Immature natural killer cell (primary cell): ENCODE results near the gene HIVEP3. TPM values are rescaled to one million over a fixed set of nuclear protein-coding genes. Genes with fewer than 3 reads are reported as not detected.

Experiments used
- DNase-seq, 3 donors: peaks; one replicate each; pipeline ENCODE4 v3.0.0; 2022; ENCODE audit warnings: mixed read lengths in 1 of 3
- H3K27ac Mint-ChIP-seq, 6 donors: one replicate each; pipeline ENCODE4 v1.8.0; 2020; ENCODE audit warnings: mixed read lengths in 6 of 6, mild to moderate bottlenecking in 5 of 6, inconsistent platforms in 4 of 6, moderate library complexity in 3 of 6
- H3K27me3 Mint-ChIP-seq, 3 donors: one replicate each; pipeline ENCODE4 v1.8.0; 2020 to 2021; ENCODE audit warnings: low read depth in 3 of 3, mild to moderate bottlenecking in 3 of 3, mixed read lengths in 3 of 3, moderate library complexity in 3 of 3, inconsistent platforms in 1 of 3
- H3K36me3 Mint-ChIP-seq, 3 donors: one replicate each; pipeline ENCODE4 v1.8.0; 2020; ENCODE audit warnings: mixed read lengths in 3 of 3, inconsistent platforms in 2 of 3, mild to moderate bottlenecking in 2 of 3
- H3K4me1 Mint-ChIP-seq, 2 donors: one replicate each; pipeline ENCODE4 v1.8.0; 2020; ENCODE audit warnings: inconsistent platforms in 2 of 2, mild to moderate bottlenecking in 2 of 2, mixed read lengths in 2 of 2, moderate library complexity in 1 of 2
- H3K4me3 Mint-ChIP-seq, 5 donors: one replicate each; pipeline ENCODE4 v1.8.0; 2020; ENCODE audit warnings: mild to moderate bottlenecking in 5 of 5, mixed read lengths in 5 of 5, inconsistent platforms in 3 of 5, moderate library complexity in 3 of 5
- H3K9me3 Mint-ChIP-seq, 6 donors: one replicate each; pipeline ENCODE4 v1.8.0; 2020; ENCODE audit warnings: mild to moderate bottlenecking in 6 of 6, mixed read lengths in 6 of 6, inconsistent platforms in 4 of 6, moderate library complexity in 3 of 6
- polyA plus RNA-seq, 3 donors: library from polyadenylated mRNA; unstranded; fragments of 300-500 nt; fragmentation: Illumina TruSeq; gene quantifications; one replicate each; pipeline ENCODE4 v1.2.3, GENCODE V29; 2021

Gene HIVEP3
- polyA plus RNA-seq, 3 donors from 2014 or later = 9.8 to 24.1 (median 15.5) TPM

DNA sequence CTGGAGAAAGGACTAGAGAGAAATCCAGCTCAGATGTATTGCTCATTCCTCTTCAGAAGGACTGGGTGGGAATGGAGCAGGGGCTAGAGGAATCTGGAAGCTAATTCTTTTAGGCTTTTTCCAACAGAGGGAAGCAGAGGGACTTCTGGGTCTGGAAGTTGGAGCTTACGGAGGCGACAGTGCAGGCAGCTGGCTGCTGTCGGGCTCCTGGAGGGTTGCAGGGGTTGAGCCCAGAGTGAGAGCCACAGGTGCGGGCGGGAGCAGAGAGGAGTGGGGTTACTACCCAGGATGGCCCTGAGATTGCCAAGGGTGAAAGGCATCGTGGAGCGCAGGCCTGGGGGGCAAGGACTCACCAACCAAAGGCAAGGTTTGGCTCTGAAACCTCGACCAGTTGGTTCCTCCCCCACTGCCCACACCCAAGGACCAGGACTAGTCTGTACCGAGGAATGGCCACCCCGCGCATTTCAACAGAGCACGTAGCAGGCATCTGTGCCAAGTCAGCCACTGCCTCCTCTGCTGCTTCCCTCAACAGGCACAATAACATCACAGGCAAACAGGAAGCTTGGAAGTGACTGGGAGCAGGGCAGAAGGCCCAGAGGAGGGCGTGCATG lies 411.5 kb downstream of the HIVEP3 start:
- no peak for DNase-seq
- Mint-ChIP-seq H3K4me3 (no peak overlapping the region), H3K4me1 (peaks cover 0 to 5% of the 10 kb centered on the region in 2 donors), H3K36me3 (peaks cover 4 to 8% (median 4%) of the 10 kb centered on the region in 3 donors), H3K9me3 (no peaks in the 10 kb centered on the region), H3K27me3 (peaks cover under 1 to 3% (median under 1%) of the 10 kb centered on the region in 3 donors), H3K27ac (no peak overlapping the region)

DNA sequence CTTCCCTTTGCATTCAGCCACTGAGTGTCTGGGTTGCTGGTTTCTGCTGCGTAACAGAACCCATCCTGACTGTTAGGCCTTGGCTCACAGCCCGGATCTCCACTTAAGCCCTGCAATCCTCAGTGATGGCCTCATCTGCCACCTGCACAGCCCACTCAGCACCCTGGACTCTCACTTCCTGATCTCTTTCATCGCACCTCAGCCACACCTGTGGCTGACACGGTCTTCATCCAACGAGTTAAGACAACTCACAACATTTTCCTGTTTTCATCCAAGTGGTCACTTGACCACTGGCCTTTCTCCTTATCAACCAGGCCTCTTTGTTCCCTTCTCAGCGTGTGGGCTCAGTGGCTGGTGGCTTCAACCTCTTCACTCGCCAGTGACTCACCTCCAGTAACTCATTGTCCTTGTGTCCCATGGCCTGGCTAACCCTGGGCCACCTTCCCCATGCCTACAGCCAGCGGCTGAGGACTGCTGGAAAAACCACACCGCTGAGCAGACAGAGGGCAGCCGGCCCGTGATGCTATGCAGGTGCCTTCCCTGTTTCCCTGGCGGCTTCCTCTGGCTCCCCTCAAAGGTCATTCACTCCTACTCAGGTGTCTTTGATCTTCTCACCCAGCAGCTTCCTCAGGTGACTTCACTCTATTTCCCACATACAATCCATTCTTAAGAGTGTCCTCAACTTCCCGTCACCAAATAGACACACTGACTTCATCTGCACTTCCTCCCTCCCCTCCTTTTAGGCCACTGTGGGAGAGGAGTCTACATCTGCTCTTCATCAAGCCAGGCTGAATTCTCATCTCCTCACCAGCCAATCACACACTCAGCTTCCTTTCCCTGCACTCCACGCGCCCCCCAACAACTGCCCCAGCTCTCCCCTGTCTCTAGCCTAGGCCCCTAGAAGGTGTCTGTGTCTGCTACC lies 414.3 kb downstream of the HIVEP3 start:
- Mint-ChIP-seq H3K4me1 (peaks cover 0 to 5% of the 10 kb centered on the region in 2 donors), H3K4me3 (no peak overlapping the region), H3K27ac (peak overlapping the region in 1 of 6 donors; percentile 64), H3K9me3 (no peaks in the 10 kb centered on the region), H3K36me3 (no peaks in the 10 kb centered on the region), H3K27me3 (peaks cover 0 to 1% (median 0%) of the 10 kb centered on the region in 3 donors)
- DNase-seq = no peak

DNA sequence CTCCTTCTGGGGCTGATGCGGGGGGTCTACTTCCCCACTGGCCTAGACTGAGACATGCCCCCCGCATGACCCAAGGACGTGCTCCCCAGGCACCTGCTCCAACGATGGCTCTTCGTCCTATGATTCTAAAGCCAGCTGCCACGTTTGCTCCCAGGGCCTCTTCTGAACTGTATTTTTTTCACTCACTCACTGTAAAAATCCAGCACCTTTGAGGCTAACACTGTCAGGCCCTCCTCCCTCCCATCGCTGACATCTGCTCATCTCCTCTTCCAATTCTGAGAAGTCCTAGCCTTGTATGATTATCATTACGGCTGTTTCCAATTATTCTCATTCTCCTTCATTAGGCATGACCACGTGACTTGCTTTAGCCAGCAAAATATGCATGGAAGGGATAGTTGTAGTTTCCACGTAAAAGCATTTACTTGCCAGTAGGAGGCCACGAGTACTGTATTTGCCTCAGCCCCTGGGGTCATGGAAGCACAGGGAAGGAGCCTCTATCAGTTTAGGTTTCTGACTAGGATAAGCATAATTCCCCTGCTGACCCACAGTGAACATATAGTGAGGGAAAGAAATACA lies 415.1 kb downstream of the HIVEP3 start:
- no peak overlapping the region for H3K27ac Mint-ChIP-seq
- peaks cover 0 to 5% of the 10 kb centered on the region in 2 donors for H3K4me1 Mint-ChIP-seq
- DNase-seq = no peak
- H3K9me3 Mint-ChIP-seq = no peaks in the 10 kb centered on the region
- no peak overlapping the region for H3K4me3 Mint-ChIP-seq
- H3K36me3 Mint-ChIP-seq = no peaks in the 10 kb centered on the region
- H3K27me3 Mint-ChIP-seq = peaks cover 0 to 1% (median 0%) of the 10 kb centered on the region in 3 donors

DNA sequence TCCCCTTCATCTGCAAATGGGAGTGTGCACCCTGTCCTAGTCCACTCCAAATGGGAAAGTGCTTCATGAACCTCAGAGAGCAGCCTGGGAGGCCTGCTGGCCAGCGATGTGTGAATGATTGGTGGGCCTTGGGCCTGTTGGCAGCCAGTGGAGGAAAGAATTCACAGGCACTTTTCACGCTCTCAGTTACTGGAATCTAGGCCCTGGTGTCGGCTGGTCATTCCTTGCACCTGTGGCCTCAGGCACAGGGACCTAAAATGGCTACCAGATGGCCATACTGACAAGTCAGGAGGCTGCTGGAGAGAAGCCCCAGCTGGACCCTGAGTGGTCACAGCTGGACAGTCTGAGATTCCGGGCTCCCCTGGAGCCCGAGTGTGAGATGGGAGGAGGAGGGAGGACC lies 415.8 kb downstream of the HIVEP3 start:
- H3K9me3 Mint-ChIP-seq = no peaks in the 10 kb centered on the region
- peaks cover 0 to 5% of the 10 kb centered on the region in 2 donors for H3K4me1 Mint-ChIP-seq
- DNase-seq = no peak
- H3K27me3 Mint-ChIP-seq = peaks cover 0 to 1% (median 0%) of the 10 kb centered on the region in 3 donors
- H3K36me3 Mint-ChIP-seq = no peaks in the 10 kb centered on the region
- no peak overlapping the region for H3K4me3 Mint-ChIP-seq
- H3K27ac Mint-ChIP-seq = no peak overlapping the region

DNA sequence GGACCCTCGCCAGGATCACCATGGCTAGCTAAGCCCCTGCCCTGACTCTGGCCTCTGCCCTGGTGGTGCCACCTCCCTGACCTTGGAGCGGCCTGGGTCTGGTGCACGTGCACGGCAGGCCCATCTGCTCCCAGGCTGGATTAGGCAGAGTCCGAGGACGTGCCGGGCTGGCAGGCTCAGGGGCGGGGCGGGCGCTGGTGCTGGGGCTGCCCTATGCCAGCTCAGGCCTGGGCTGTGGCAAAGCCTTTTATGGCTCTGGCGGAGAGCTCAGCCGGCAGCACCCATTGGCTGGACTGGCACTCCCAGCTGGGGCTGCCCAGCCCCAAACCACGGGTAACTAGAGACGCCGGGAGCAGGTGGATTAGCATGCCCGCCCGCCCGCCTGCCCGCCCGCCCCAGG lies 417.1 kb downstream of the HIVEP3 start:
- Mint-ChIP-seq H3K4me3 (no peak overlapping the region), H3K9me3 (no peaks in the 10 kb centered on the region), H3K27ac (no peak overlapping the region), H3K36me3 (no peaks in the 10 kb centered on the region), H3K27me3 (peaks cover 0 to 6% (median 3%) of the 10 kb centered on the region in 3 donors), H3K4me1 (peaks cover 2 to 5% of the 10 kb centered on the region in 2 donors)
- DNase-seq = no peak

DNA sequence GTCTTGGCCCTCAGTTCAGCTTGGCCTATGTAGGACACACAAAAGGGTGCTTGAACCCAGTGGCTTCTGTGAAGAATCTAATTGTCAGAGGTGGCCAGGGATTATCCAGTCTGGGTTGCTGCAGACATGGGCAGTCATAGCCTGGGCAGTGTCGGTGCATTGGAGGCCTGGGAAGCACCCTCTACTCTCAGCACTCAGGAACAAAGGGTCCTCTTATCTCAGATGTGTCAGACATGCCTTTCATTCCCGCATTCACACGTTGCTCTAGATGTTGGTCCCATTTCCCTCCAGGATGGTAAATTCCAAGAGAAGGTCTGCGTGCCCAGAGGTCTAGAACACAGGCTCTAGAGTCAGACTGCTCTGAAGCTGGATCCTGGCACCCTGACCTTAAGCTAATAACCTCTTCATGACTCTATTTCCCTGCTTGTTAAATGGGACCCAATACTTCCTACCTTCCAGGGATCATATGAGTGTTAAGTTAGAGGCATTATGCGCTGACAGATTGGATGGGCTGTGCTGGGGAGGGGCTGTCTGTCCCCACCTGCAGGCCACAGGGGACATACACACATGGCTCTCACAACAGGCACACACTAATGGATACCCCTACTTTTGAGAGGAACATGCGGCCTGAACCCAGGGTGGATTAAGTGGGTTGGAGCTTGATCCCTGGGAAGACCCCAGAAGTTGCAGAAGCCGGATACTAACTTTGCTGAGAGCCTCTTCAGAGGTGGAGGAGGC lies 417.8 kb downstream of the HIVEP3 start:
- Mint-ChIP-seq H3K36me3 (no peaks in the 10 kb centered on the region), H3K9me3 (no peaks in the 10 kb centered on the region), H3K27ac (no peak overlapping the region), H3K4me1 (peaks cover 2 to 5% of the 10 kb centered on the region in 2 donors), H3K27me3 (peaks cover 0 to 6% (median 3%) of the 10 kb centered on the region in 3 donors), H3K4me3 (no peak overlapping the region)
- no peak for DNase-seq

DNA sequence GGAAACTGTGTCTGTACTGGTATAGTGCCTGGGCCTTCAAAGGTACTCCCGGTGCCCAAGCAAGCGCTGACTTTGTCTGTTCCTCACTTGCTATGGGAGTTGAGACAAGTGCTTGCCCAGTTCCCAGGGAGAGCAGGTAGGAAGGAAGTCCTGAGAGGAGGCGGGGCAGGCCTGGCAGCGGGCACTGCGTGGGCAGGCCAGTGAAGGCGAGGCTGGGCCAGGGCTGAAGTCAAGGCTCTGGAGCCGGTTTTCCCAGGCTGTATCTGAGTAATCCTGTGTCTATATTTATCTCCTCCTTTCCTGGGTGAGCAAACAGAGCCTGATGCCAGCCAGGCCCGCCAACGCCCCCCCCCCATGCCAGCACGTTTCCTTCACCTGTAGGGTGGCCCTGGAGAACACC lies 418.3 kb downstream of the HIVEP3 start:
- Mint-ChIP-seq H3K27ac (peak overlapping the region in 1 of 6 donors; percentile 34), H3K36me3 (no peaks in the 10 kb centered on the region), H3K27me3 (peaks cover 2 to 6% (median 5%) of the 10 kb centered on the region in 3 donors), H3K4me1 (peaks cover 5 to 7% of the 10 kb centered on the region in 2 donors), H3K9me3 (no peaks in the 10 kb centered on the region), H3K4me3 (no peak overlapping the region)
- DNase-seq = no peak

DNA sequence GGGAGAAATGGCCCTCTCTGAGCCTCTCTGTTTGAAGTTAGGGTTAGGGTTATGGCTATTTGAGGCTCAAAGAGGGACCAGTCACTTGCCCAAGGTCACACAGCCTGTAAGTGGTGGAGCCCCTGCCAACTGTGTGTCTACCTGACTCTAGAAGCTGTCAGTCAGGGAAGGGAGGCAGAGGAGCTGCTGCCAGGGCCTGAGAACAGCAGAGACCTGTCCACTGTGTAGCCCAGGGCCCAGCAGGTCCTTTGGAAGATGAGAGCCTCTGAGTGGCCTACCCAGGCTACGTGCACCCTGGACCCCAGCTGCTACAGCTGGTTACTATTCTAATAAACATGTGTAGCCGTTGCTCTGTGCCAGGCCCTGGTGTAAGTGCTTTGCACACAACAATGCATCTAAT lies 419.1 kb downstream of the HIVEP3 start:
- DNase-seq = no peak
- Mint-ChIP-seq H3K27me3 (peaks cover 2 to 10% (median 8%) of the 10 kb centered on the region in 3 donors), H3K36me3 (no peaks in the 10 kb centered on the region), H3K4me3 (no peak overlapping the region), H3K4me1 (peaks cover 5 to 7% of the 10 kb centered on the region in 2 donors), H3K9me3 (no peaks in the 10 kb centered on the region), H3K27ac (no peak overlapping the region)

DNA sequence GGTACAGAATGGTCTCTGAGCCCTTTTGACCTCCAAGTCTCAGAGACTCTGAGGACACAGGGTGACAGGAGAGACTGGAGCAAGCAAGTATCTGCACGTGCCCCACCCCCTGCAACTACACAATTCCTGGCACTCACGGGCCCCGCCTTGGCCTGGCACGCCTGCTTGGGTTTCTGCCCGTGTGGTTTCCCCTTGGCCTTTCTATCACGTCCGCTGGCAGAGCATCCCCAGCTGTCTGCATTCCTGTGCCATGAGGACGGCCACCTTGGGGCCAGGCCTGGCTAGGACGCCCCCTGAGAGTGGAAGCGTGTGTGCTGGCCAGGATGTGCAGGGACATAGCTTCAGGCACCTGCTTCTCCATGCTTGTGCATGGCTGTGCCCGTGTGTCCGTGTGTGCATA lies 419.9 kb downstream of the HIVEP3 start:
- Mint-ChIP-seq H3K36me3 (no peaks in the 10 kb centered on the region), H3K4me3 (no peak overlapping the region), H3K4me1 (peaks cover 0 to 7% of the 10 kb centered on the region in 2 donors), H3K9me3 (no peaks in the 10 kb centered on the region), H3K27ac (no peak overlapping the region), H3K27me3 (peaks cover 2 to 11% (median 9%) of the 10 kb centered on the region in 3 donors)
- no peak for DNase-seq

DNA sequence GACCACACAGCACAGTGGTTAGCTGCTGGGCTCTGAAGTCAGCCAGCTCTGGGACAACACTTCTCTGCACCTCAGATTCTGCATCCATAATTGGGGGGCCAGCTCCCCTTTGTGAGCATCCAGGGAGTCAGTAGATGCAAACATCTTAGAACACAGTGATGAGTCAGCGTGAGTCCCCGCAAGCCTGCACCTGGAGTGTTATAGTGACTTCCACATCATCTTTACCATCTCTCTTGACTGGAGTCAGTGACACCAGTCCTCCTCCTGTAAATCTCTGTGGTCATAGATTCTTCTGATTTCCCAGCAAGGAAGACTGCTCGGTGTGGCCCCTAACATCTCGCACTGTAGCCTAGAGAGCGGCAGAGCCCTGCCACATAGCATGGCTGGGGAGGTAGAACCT lies 420.3 kb downstream of the HIVEP3 start:
- Mint-ChIP-seq H3K4me3 (no peak overlapping the region), H3K9me3 (no peaks in the 10 kb centered on the region), H3K36me3 (no peaks in the 10 kb centered on the region), H3K4me1 (peaks cover 0 to 7% of the 10 kb centered on the region in 2 donors), H3K27me3 (peaks cover 2 to 11% (median 9%) of the 10 kb centered on the region in 3 donors), H3K27ac (no peak overlapping the region)
- no peak for DNase-seq

DNA sequence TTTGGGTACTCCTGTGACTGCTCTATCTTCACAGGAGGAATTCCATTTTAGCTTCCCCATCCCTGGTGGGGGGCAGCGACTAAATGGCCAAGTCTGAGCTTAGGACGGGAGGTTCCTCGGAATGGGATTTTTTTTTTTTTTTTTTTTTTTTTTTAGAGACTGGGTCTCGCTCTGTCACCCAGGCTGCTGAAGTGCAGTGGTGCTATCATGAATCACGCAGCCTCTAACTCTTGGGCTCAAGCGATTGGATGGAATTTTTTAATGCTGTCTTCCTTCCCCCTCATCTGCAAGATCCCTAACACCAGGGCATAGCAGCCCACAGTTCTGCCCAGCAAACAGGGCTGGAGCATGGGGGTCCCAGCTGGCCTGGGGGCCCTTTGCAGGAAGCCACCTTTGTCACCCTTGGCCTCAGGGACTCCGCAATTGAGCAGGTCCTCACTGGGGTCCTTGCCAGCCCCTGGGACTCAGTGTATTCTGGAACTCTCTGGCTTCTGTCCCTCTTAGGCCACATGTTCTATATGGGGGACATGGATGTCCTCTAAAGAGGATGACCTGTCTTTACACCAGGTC lies 421.2 kb downstream of the HIVEP3 start:
- H3K27ac Mint-ChIP-seq = no peak overlapping the region
- no peak overlapping the region for H3K4me3 Mint-ChIP-seq
- peaks cover 0 to 7% of the 10 kb centered on the region in 2 donors for H3K4me1 Mint-ChIP-seq
- H3K27me3 Mint-ChIP-seq = peaks cover 2 to 11% (median 9%) of the 10 kb centered on the region in 3 donors
- H3K9me3 Mint-ChIP-seq = no peaks in the 10 kb centered on the region
- no peak for DNase-seq
- H3K36me3 Mint-ChIP-seq = no peaks in the 10 kb centered on the region

DNA sequence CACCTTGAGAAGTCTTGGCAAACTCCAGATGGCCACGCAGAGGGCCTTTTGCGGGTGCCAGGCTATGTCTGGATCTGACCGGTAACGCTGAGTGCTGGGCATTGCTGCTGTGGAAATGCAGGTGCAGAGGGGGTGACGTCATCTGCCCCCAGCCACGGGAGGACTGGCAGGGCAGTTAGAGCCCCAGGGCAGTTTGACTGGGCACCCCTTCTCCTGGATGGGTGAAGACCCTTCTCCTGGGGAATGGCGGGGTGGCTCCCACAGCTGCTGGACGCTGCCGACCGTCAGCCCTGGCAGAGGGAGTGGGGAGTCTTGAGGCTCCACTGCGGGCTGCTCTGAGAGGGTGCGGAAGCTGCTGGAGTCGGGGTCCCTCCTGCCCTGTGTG lies 421.7 kb downstream of the HIVEP3 start:
- no peak overlapping the region for H3K4me3 Mint-ChIP-seq
- H3K27me3 Mint-ChIP-seq = peaks cover 2 to 9% (median 9%) of the 10 kb centered on the region in 3 donors
- H3K36me3 Mint-ChIP-seq = no peaks in the 10 kb centered on the region
- H3K4me1 Mint-ChIP-seq = peaks cover 0 to 7% of the 10 kb centered on the region in 2 donors
- no peak overlapping the region for H3K27ac Mint-ChIP-seq
- H3K9me3 Mint-ChIP-seq = no peaks in the 10 kb centered on the region
- DNase-seq = no peak
